Endodermal cell (in vitro differentiated cells): ENCODE measurements around the gene MXD4. TPM values are rescaled to one million over a fixed set of nuclear protein-coding genes. Genes with fewer than 3 reads are reported as not detected.

Source experiments
- DNase-seq: peaks from one replicate; pipeline ENCODE4 v3.0.0-alpha.2; 2017
- H3K27ac ChIP-seq: 2 replicates; pipeline ENCODE4 v1.5.1; 2013; ENCODE audit warnings: mild to moderate bottlenecking, low read depth, low read length, moderate library complexity
- H3K27me3 ChIP-seq: 2 replicates; pipeline ENCODE4 v1.6.1; 2013; ENCODE audit warnings: mild to moderate bottlenecking, low read length, moderate library complexity; ENCODE audit not compliant: insufficient read depth, control insufficient read depth, poor library complexity, severe bottlenecking
- H3K36me3 ChIP-seq: 2 replicates; pipeline ENCODE4 v1.7.0; 2013; ENCODE audit warnings: mild to moderate bottlenecking, low read length, moderate library complexity; ENCODE audit not compliant: control insufficient read depth, insufficient read depth
- H3K4me1 ChIP-seq: one replicate; pipeline ENCODE4 v1.7.0; 2013; ENCODE audit warnings: low read length; ENCODE audit not compliant: control insufficient read depth, insufficient read depth
- H3K4me3 ChIP-seq: 2 replicates; pipeline ENCODE4 v1.5.1; 2013; ENCODE audit warnings: mild to moderate bottlenecking, low read length, moderate library complexity
- H3K9ac ChIP-seq: 2 replicates; pipeline ENCODE4 v1.6.1; 2013; ENCODE audit warnings: mild to moderate bottlenecking, low read length, moderate library complexity; ENCODE audit not compliant: poor library complexity, severe bottlenecking; ENCODE audit errors: extremely low read depth
- H3K9me3 ChIP-seq: 2 replicates; pipeline ENCODE4 v1.6.1; 2013; ENCODE audit warnings: mild to moderate bottlenecking, low read length, moderate library complexity; ENCODE audit not compliant: control insufficient read depth
- H3K27ac Mint-ChIP-seq: 2 replicates; pipeline ENCODE4 v1.8.0; 2020; ENCODE audit warnings: mixed read lengths
- H3K27me3 Mint-ChIP-seq: 2 replicates; pipeline ENCODE4 v1.8.0; 2021; ENCODE audit warnings: mild to moderate bottlenecking, mixed read lengths; ENCODE audit not compliant: insufficient read depth
- H3K36me3 Mint-ChIP-seq: 2 replicates; pipeline ENCODE4 v1.8.0; 2020; ENCODE audit warnings: low read depth, mixed read lengths
- H3K4me1 Mint-ChIP-seq: 2 replicates; pipeline ENCODE4 v1.8.0; 2020; ENCODE audit warnings: mixed read lengths
- H3K4me3 Mint-ChIP-seq: 2 replicates; pipeline ENCODE4 v1.8.0; 2020; ENCODE audit warnings: mild to moderate bottlenecking, moderate library complexity, mixed read lengths
- H3K9me3 Mint-ChIP-seq: 2 replicates; pipeline ENCODE4 v1.8.0; 2020; ENCODE audit warnings: mild to moderate bottlenecking, mixed read lengths
- WGBS, 2 experiments: methylation state at CpG; one replicate each; pipeline versions ENCODE4 v1.1.5 to v1.1.7; 2013; ENCODE audit warnings: missing lambda C conversion rate in 2 of 2, mixed read lengths in 1 of 2; ENCODE audit not compliant: insufficient coverage in 1 of 2, insufficient read length in 1 of 2; 5-methylcytosine and 5-hydroxymethylcytosine counted together
- total RNA-seq, 2 donors: library from RNA; stranded (reverse); fragmentation: NEBNext Ultra II Directional in 1 of 2; extraction: Animal tissue kit (Norgen Biotek cat#: 25700) in 1 of 2; gene quantifications; 2 replicates in 1 of 2; 3 replicates in 1 of 2; pipeline ENCODE4 v1.2.1, GENCODE V29; 2021
- TF ChIP-seq, protein P1 (sequence below): fragments of 200-600 bp; sonication (generic); conservative IDR thresholded peaks from 2 replicates; pipeline ENCODE4 v1.5.0; 2021; ENCODE audit warnings: antibody characterized with exemption, mild to moderate bottlenecking

Gene MXD4
- total RNA-seq, 2 donors from 2014 or later: 46.0 to 78.8 TPM

DNA sequence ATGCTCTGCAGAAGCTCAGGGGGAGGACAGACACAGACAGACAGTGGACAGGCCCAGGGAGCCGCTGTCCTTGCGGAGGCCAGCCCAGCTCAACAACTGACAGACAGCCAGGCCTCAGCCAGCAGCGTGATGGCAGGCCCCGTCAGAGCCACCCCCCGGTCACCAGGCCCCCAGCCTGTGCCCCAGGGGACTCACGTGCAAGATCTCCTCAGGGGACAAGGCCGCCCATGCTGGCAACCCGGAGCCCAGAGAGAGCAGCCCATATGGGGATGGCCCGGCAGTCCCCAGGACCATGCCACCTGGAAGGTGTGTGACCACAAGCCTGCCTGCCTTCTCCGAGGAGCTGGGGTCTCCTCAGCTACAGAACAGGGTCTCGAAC is 28.0 kb upstream of the MXD4 start:
- Histone ChIP-seq H3K27ac (no peak overlapping the region), H3K4me1 (no peaks in the 10 kb centered on the region), H3K27me3 (no peaks in the 10 kb centered on the region), H3K36me3 (no peaks in the 10 kb centered on the region), H3K9me3 (no peaks in the 10 kb centered on the region), H3K9ac (no peak overlapping the region), H3K4me3 (no peak overlapping the region)
- no peak overlapping the region for H3K4me3 Mint-ChIP-seq
- WGBS, 2 experiments: 94 to 98% methylated on average over 9 to 11 of the region's 11 CpGs
- H3K27ac Mint-ChIP-seq: no peak overlapping the region
- H3K9me3 Mint-ChIP-seq: peaks cover 9% of the 10 kb centered on the region
- no peaks in the 10 kb centered on the region for H3K4me1 Mint-ChIP-seq
- H3K36me3 Mint-ChIP-seq: no peaks in the 10 kb centered on the region
- TF ChIP-seq, protein P1, sequence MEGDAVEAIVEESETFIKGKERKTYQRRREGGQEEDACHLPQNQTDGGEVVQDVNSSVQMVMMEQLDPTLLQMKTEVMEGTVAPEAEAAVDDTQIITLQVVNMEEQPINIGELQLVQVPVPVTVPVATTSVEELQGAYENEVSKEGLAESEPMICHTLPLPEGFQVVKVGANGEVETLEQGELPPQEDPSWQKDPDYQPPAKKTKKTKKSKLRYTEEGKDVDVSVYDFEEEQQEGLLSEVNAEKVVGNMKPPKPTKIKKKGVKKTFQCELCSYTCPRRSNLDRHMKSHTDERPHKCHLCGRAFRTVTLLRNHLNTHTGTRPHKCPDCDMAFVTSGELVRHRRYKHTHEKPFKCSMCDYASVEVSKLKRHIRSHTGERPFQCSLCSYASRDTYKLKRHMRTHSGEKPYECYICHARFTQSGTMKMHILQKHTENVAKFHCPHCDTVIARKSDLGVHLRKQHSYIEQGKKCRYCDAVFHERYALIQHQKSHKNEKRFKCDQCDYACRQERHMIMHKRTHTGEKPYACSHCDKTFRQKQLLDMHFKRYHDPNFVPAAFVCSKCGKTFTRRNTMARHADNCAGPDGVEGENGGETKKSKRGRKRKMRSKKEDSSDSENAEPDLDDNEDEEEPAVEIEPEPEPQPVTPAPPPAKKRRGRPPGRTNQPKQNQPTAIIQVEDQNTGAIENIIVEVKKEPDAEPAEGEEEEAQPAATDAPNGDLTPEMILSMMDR: no peak
- no peaks in the 10 kb centered on the region for H3K27me3 Mint-ChIP-seq
- DNase-seq: no peak

DNA sequence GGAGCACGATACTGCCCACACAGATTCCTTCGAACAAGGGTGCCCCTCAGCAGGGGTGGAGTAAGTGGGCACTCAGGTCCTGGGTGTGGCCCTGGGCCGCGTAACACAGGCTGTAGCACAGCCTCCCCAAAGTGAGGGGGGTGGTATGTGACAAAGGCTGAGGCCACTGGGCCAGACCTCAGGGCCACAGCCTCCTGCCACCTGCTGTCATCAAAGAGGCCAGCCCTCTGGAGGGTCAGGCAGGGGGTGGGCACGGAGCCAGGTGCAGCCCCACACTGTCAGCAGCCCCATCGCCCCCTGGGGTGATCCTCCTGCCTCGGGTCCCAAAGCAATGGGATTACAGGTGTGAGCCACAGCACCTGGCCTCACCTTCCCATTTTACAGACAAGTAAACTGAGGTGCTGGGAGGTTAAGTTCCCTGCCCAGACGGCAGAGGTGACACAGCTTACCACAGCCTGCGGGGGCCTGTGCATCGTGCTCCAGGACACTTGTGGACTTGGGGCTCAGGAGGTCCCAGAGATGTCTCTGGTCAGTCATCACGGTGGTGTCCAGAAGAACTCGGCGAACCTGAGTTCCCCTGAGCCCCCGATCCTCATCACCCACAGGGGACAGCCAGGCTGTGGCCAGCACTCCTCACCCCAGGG is 27.5 kb upstream of the MXD4 start:
- Mint-ChIP-seq H3K4me3 (no peak overlapping the region), H3K9me3 (peaks cover 7% of the 10 kb centered on the region), H3K4me1 (no peaks in the 10 kb centered on the region), H3K27me3 (no peaks in the 10 kb centered on the region), H3K36me3 (no peaks in the 10 kb centered on the region), H3K27ac (no peak overlapping the region)
- WGBS, 2 experiments: 91 to 93% methylated on average over 9 to 14 of the region's 14 CpGs
- Histone ChIP-seq H3K9ac (no peak overlapping the region), H3K36me3 (no peaks in the 10 kb centered on the region), H3K27ac (no peak overlapping the region), H3K27me3 (no peaks in the 10 kb centered on the region), H3K4me1 (no peaks in the 10 kb centered on the region), H3K9me3 (no peaks in the 10 kb centered on the region), H3K4me3 (no peak overlapping the region)
- peak; percentile 39 for DNase-seq
- TF ChIP-seq, protein P1: no peak

DNA sequence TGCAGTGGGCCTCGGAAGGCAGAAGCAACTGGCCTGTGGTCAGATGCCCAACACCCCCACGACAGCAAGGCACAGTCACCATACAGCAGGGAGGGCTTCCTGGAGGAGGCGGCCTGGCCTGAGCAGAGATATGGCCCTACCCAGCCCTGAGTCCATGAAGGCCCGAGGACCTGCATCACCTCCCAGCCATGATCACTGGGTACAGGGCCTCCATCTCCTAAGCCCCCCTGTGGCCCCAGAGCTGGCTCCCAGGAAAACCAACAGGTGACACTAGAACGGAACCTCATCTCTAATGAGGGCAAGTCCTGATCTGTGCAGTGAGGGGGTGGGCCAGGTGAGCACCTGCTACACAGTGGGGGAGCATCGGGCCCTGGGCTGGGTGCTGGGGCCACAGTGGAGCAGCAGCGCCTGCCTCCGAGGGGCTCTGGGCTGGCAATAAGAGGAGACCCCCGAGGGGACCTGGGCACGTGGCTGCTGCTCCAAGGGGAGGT is 26.2 kb upstream of the MXD4 start:
- 93 to 100% methylated on average over 1 to 10 of the region's 10 CpGs for WGBS, 2 experiments
- TF ChIP-seq, protein P1: no peak
- no peak for DNase-seq
- Histone ChIP-seq H3K9me3 (no peaks in the 10 kb centered on the region), H3K4me3 (no peak overlapping the region), H3K27ac (no peak overlapping the region), H3K4me1 (no peaks in the 10 kb centered on the region), H3K9ac (no peak overlapping the region), H3K36me3 (no peaks in the 10 kb centered on the region), H3K27me3 (no peaks in the 10 kb centered on the region)
- no peak overlapping the region for H3K4me3 Mint-ChIP-seq
- no peaks in the 10 kb centered on the region for H3K36me3 Mint-ChIP-seq
- no peaks in the 10 kb centered on the region for H3K9me3 Mint-ChIP-seq
- no peaks in the 10 kb centered on the region for H3K27me3 Mint-ChIP-seq
- H3K4me1 Mint-ChIP-seq: no peaks in the 10 kb centered on the region
- no peak overlapping the region for H3K27ac Mint-ChIP-seq
